Fibroblast of the aortic adventitia (primary cell): Measurements from ENCODE around the gene CYREN. TPM values are rescaled to one million over a fixed set of nuclear protein-coding genes. Genes with fewer than 3 reads are reported as not detected.
"Not testable (repeated sequence)": the region's sequence is repeated elsewhere in the genome, so short reads cannot be mapped to it uniquely, and the experiment has no call there.

ENCODE experiments used
- DNase-seq: peaks from one replicate; pipeline ENCODE4 v3.0.0-alpha.2; 2010; ENCODE audit warnings: low read depth
- H3K4me3 ChIP-seq: 2 replicates; pipeline ENCODE4 v1.5.1; 2011; ENCODE audit warnings: low read depth, mild to moderate bottlenecking, control low read depth, low read length, moderate library complexity
- total RNA-seq: library from RNA; depleted of rRNA; stranded (reverse); fragments of >200 nt; gene quantifications from 2 replicates; pipeline ENCODE4 v1.2.3, GENCODE V29; 2012; ENCODE audit warnings: low replicate concordance
- TF ChIP-seq, protein P1 (sequence below): IDR thresholded peaks from 2 replicates; pipeline ENCODE4 v1.5.1; 2011; ENCODE audit warnings: mild to moderate bottlenecking, low read length, control low read depth, inconsistent platforms; ENCODE audit not compliant: insufficient read depth

The CYREN gene
- total RNA-seq, 1 donor, result 46.4 TPM

DNA sequence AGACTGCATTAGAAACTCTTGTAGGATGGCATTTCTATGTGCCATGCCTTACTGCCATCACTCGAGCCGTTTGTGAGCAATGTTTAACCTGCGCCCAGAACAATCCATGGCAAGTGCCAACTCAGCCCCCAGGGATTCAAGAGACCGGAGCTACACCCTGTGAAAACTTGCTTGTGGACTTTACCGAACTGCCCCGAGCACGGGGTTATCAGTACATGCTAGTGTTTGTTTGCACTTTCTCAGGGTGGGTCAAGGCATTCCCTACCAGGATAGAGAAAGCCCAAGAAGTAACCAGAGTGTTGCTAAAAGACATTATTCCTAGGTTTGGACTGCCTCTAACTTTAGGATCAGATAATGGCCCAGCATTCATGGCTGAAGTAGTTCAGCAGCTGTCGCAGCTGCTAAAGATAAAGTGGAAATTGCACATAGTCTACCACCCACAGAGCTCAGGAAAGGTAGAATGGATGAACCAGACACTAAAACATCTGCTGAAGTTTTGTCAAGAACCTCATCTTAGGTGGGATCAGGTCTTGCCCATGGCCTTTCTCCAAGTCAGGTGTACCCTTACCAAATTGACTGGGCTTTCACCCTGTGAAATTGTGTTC lies 8.9 kb upstream of the CYREN start:
- no peak overlapping the region for H3K4me3 ChIP-seq
- TF ChIP-seq, protein P1, sequence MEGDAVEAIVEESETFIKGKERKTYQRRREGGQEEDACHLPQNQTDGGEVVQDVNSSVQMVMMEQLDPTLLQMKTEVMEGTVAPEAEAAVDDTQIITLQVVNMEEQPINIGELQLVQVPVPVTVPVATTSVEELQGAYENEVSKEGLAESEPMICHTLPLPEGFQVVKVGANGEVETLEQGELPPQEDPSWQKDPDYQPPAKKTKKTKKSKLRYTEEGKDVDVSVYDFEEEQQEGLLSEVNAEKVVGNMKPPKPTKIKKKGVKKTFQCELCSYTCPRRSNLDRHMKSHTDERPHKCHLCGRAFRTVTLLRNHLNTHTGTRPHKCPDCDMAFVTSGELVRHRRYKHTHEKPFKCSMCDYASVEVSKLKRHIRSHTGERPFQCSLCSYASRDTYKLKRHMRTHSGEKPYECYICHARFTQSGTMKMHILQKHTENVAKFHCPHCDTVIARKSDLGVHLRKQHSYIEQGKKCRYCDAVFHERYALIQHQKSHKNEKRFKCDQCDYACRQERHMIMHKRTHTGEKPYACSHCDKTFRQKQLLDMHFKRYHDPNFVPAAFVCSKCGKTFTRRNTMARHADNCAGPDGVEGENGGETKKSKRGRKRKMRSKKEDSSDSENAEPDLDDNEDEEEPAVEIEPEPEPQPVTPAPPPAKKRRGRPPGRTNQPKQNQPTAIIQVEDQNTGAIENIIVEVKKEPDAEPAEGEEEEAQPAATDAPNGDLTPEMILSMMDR, result no peak
- DNase-seq, result no peak

DNA sequence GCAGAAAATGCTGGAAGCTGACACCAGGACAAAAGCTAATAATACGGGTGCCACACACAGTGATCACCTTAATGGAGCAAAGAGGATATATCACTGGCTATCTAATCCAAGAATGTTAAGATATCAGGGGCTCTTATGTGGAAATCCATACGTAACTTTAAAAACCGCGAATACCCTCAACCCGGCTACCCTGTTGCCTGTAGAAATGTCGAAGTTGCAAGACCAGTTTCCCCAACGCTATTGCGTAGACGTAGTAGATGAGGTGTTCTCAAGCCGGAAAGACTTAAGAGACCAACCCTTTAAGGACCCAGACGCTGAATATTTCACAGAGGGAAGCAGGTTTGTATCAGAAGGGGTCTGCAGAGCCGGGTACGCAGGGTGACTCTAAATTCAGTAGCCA lies 7.9 kb upstream of the CYREN start:
- H3K4me3 ChIP-seq, result no peak overlapping the region
- TF ChIP-seq, protein P1, result no peak
- no peak for DNase-seq

DNA sequence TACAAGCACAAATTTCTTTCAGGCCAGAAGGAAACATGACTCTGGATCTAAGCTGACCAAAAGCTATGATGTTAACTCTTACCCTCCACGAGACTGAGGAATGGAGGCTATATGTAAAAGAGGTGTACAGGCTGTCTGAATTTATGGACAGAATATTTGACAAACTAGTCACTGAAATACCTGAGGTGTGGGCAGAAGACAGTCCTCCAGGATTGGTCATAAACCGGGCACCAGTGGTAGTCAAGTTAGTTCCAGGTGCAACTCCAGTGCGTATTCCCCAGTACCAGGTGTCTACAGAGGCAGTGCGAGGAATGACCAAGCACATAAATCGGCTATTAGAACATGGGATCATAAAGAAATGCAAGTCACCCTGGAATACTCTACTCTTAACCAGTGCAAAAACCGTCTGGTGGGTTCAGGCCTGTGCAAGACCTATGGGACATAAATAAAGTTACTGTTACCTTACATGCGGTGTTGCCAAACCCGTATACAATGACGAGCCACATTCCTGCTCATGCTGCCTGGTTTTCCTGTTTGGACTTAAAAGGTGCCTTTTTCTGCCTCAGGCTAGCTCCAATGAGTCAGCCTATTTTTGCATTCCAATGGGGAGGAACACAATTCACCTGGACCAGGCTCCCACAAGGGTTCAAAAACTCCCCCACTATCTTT lies 6.7 kb upstream of the CYREN start:
- no peak for DNase-seq
- TF ChIP-seq, protein P1, result no peak
- H3K4me3 ChIP-seq, result no peak overlapping the region

DNA sequence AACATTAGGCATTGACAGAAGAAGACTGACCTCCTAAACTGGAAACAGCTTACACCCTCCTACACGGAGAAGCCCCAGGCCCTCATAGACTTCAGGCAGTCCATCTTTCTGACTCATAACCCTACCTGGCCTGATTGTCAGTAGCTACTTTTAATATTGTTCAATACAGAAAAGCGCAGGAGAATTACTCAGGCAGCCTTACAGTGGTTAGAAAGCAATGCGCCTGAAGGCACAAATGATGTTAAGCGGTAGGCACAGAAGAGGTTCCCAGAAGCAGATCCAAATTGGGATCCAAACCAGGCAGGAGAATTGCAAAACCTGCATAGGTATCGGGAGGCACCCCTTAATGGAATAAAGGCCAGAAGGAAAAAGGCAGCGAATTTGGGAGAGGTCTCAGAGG lies 5.4 kb upstream of the CYREN start:
- no peak for DNase-seq
- TF ChIP-seq, protein P1, result no peak
- H3K4me3 ChIP-seq, result no peak overlapping the region

DNA sequence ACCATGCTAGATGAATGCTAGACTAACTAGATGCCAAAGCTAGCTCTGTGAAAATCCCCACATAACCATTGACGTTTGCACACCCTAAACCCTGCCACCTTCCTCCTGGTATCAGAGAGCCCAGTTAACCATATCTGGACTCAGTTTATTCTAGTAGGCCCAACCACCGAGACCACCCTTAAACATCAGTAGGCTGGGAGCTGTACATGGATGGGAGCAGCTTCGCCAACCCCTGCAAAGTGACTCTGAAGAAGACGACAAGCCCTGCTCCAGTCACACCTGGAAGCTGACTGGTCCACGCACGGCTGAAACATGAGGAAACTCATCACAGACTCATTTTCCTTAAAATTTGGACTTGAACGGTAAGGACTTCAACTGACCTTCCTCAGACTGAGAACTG lies 4.4 kb upstream of the CYREN start:
- DNase-seq, result no peak
- TF ChIP-seq, protein P1, result no peak
- H3K4me3 ChIP-seq, result no peak overlapping the region

DNA sequence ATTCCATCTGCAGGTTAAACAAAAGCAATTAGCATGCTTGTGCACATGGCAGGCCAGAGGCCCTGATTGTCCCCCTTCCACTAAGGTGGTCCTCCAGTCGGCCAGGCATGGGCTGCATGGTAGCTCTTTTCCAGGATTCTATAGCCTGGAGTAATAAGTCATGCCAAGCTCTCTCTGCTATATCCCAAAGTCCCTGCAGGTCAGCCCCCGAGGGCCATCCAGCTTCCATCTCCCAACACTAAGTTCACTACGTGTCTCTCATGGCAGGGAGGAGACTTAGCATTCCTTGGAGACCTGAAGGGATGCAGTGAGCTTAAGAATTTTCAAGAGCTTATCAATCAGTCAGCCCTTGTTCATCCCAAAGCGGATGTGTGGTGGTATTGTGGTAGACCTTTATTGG lies 3.4 kb upstream of the CYREN start:
- DNase-seq, H3K4me3 ChIP-seq: not testable (repeated sequence)

DNA sequence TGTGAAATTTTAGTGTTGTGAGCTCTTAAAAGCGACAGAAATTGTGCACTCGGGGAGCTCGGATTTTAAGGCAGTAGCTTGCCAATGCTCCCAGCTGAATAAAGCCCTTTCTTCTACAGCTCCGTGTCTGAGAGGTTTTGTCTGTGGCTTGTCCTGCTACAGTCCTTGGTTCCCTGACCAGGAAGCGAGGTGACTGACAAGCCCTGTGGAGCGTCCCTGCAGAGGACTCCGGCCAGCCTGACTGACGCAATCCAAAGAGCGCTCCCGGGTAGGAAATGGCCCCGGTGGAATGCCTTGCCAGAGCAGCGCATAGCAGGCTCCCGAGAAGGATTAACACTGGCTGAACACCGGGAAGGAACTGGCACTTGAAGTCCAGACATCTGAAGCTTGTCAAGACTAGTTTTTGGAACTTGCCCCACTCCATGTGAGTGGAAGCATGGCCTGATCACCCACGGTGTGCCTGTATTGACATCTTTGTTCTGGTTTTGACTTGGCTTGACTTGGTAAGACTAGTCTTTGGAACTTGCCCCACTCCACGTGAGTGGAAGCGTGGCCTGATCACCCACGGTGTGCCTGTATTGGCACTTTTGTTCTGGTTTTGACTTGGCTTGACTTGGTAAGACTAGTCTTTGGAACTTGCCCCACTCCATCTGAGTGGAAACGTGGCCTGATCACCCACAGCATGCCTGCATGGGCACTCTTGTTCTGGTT lies 1.2 kb upstream of the CYREN start:
- DNase-seq, result not testable (repeated sequence)

DNA sequence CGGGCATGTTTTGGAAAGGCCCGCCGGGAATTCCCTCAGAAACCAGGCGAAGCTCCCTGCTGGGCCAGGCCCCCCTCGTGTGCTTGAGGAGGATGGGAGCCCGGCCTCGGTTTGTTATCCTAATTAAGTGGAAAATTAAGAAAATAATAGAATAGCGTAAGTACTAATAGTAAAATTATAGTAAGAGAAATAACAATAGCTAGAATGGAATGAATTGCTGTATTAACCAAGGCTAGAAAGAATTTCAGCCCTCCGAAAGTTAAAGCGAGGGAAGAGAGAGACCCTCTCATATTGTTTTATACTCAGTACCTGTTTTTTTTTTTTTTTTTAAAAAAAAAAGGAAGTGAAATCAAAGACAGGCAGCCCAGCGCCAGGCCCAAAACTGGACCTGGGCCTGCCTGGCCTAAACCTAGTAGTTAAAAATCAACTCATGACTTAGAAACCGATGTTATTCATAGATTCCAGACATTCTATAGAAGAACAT lies 533 bp upstream of the CYREN start:
- DNase-seq, result not testable (repeated sequence)
- peak overlapping the region; percentile 81 for H3K4me3 ChIP-seq

More for the DNA sequence above, 1.2 kb upstream of the CYREN start:
- not testable (repeated sequence) for H3K4me3 ChIP-seq
